ENCODE results near the gene GLT1D1.

DNA sequence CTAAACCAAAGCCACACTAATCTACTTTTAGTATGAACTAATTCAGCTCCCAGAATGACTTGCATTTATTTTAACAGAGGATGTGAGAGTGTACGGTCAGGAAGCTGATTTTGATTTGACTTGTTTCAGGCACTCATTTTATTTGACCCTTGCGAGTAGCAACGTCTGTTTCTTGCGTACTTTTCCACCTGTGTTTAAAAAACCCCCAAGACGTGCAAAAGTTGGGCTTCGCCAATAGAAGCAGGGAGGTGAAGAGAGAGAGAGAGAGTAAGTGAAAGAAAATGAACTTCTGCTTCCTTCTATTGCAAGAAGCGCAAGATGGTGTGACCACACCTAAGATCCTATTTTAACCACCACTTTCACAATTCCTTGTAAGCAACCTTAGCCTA lies 22.8 kb upstream of the GLT1D1 start:
- TF ChIP-seq CTCF (IDR thresholded peaks at IDR 0.05), result no peak
- TF ChIP-seq POLR2A (IDR thresholded peaks at IDR 0.05), result no peak
